ENCODE measurements around the gene NPIPB5. TPM values are rescaled to one million over a fixed set of nuclear protein-coding genes. Genes with fewer than 3 reads are reported as not detected.

NPIPB5 gene
- total RNA-seq: 82.8 and 140 TPM in 2 replicates

GRCh38 chr16:22510591-22510990, at the start of gene NPIPB5:
Gene NPIPB5, plus strand, starts transcription at chr16:22510891. Its CDS starts 2,911 bp downstream, at chr16:22513802.

Other genes starting within 250 kb of the NPIPB5 start
- gene POLR3E, start 213.5 kb upstream of the NPIPB5 start, total RNA-seq: 42.5 and 57.9 TPM in 2 replicates
- 58.8 and 73.5 TPM in 2 replicates for gene CDR2, start 136.3 kb upstream of the NPIPB5 start, total RNA-seq